Measurements from ENCODE around the gene NR2F1.

Gene NR2F1

DNA sequence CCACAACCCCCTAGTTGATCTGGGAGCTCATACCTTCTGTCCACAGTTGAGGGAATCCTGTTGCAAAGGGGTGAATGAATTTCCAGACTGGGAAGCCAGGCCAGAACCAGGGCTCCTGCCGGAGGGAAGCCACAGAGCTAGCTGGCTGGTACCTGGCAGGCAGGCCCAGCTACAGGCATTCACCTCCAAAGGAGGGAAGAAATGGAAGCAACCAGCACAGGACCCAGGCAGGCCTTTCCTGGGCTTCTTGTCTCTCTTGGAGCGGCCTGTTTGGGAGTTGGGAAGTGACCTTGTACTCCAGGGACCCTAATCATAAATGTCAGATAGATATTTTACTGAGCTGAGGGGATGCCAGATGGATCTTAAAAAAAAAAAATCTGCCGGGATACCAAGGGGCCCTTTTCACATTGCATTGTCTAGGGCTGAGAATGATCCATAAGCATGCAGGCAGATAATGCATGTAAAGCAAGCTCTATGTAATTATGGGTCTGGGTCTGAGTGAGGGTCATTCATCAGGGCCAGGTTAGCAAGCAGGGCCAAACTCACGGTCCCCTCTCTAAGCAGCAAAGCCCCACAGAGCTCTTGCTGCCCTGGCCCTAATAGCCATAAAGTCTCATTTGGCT is 8.4 kb downstream of the NR2F1 start:
- no peak for DNase-seq (ENCODE audit: low spot score)

DNA sequence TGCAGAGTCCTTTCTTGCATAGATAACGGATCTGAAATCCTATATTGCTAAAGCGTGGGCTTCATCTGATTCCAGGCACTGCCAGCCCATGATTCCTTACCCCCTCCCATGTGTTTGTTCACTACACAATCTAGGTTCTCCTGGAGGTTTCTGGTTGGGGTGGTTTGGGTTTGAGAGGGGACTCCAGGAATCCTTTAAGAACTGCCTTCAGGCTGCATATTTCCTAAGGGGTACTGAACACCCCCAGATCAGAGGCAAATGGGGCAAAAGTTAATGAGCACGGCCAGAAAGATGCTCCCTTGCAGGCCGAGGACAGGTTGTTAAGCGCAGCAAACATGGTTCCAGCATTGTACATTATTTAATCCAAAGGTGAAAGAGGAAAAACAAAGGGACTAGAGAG is 9.9 kb downstream of the NR2F1 start:
- no peak for DNase-seq (ENCODE audit: low spot score)

- DNase-seq (ENCODE audit: low spot score): no peak
Measured at GRCh38 chr5:93593476-93594131, 10.6 kb downstream of the NR2F1 start.

DNA sequence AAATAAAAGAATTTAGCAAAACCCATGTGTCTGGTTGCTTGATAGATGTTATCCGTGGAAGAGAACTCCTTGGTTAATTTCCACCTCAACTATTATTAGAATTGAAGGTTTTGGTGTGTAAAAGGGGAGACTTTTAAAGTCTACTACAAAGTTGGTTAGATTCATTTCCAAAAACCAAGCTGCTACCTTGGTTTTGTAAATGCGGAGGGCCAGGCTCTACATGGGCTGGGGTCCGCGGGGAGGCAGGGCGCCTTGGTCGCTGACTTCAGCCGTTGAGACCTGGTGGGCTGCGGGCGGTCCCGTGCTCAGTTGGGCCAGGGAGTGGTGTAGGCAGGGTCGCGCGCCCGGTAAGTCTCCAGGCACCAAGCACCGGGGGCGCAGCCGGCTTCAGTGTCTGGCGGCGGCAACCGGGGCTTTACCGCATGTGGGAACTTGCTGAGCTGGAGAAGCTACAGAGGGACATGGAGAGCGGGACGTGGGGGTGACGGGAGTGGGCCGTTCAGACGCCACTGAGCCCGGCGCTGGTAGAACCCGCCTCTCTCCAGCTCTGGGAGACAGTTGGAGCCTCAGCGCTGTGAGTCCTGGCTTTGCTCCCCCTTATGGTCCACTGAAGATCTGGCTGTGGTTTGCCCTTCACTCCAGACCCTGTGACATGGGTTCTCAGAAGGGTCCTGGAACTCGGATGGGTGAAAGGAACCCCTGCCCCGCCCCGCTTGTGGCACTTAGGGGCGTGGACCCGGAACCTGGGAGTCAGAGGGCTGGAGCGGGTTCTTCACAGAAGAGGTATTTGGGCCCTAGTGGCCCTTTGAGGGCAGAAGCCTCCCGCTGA is 11.8 kb downstream of the NR2F1 start:
- no peak for DNase-seq (ENCODE audit: low spot score)

DNA sequence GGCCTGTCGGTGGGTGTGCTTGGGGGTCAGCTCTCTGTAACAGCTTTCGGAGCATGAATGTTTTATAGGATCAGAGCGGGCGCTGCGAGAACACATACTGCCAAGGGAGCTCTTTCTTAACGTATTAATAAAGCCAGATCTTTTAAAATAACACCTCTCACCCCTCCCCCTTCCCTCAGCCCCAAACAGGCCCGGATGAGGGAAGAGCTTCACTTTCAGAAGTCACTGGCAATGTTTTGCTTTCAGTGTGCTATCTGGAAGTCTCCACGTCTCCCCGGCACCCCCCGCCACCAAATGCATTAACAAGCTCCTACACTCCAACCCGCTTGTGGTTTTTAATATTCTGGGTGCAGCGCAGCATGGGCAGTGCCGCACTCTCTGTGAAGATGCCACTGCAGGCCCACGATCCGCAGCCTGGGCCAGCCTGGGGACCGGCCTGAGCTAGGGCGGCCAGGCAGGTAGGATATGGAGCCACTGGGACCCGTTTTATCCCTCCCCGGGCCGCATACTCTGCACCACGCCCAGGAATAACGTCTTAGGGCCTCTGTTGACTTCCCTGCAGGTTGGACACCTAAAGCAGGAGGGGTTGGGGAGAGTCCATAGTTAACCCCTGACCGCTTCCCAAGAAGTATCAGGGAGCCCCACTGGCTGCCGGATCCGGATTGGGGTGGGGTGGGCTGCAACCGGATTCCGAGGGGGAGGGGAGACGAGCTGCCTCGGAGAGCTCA is 12.6 kb downstream of the NR2F1 start:
- no peak for DNase-seq (ENCODE audit: low spot score)

DNA sequence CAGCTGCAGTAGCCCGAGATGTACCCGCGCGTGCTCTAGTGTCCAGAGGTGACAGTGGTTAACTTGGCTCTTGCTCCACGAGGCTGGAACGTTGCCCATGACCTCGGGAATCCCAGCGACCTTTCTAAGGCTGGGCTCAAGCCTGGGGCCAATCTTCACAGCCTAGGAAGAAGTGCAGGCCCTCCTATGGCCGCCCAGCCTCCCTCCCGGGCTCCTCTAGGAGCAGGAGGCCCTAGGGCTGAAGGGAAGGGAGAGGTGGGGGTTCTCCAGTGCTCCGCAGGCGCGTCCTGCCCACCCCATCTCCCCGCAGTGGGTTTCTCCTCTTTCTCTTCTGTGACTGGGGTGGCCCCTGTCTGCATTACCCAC is 13.3 kb downstream of the NR2F1 start:
- DNase-seq (ENCODE audit: low spot score): no peak

GRCh38 chr5:93596676-93597490 is 13.9 kb downstream of the NR2F1 start:
- DNase-seq (ENCODE audit: low spot score): no peak

- no peak for DNase-seq (ENCODE audit: low spot score)
Measured at GRCh38 chr5:93598091-93599000, 15.3 kb downstream of the NR2F1 start.

- DNase-seq (ENCODE audit: low spot score): no peak
Measured at GRCh38 chr5:93599001-93599379, 16.0 kb downstream of the NR2F1 start.

- DNase-seq (ENCODE audit: low spot score): no peak
Measured at GRCh38 chr5:93599399-93600120, 16.5 kb downstream of the NR2F1 start.

- DNase-seq (ENCODE audit: low spot score): no peak
Measured at GRCh38 chr5:93600409-93601070, 17.5 kb downstream of the NR2F1 start.

GRCh38 chr5:93601071-93601801 is 18.2 kb downstream of the NR2F1 start:
- DNase-seq (ENCODE audit: low spot score): no peak

DNA sequence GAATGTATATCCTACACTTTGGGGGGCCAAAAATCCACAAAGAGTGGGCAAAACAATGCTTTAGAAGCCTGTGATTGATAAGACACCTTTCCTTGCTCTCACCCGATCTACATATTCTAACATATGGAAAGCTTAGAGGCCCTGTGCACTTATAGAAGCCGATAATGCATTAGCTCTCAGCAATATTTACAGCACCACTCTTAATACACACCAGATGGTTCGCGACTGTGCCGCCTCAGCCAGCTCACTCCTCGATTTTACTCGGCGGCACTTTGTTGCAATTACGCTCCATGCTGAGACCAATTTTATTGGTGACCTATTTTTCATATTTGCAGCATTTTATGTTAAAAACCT is 18.8 kb downstream of the NR2F1 start:
- no peak for DNase-seq (ENCODE audit: low spot score)

- no peak for DNase-seq (ENCODE audit: low spot score)
Measured at GRCh38 chr5:93602241-93603077, 19.4 kb downstream of the NR2F1 start.

- DNase-seq (ENCODE audit: low spot score): no peak
Measured at GRCh38 chr5:93603078-93603792, 20.2 kb downstream of the NR2F1 start.

DNA sequence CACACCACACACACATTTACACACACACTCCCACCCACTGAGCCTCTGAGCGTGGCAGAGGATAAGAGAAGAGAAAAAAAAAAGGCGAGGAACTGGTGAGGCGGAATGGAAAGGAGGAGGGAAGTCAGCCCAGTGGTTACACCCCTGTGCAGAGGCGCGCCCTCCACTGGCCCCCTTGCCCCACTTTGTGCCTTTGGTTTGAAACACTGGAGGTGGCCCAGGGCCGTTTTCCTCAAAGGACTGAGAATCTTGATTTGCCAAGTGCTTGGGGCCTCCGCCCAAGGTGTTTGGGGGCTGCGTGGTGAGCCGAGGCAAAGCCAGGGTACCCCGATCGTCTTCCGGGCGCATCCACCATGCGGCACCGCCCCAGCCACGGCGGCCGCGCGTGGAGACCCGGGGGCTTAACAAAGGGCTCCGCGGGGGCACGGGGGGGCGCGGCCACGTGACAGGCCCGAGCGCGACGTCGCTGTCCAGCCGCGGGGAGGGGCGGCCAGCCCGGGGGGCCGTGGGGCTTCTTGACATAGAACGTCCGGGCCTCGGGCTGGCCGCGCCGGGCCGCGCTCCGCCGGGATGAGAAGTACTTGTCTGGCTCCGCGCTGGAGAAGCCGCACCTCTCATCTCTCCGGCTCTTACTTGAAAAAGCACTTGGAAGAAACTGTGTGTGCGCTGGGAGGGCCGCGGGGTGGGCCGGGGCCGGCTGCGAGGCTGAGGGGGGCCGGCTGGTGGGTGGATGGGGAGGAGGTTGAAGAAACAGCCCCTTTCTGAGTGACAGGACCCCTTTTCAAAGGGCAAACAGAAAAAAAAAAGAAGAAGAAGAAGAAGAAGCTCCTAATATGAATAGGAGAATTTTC is 21.0 kb downstream of the NR2F1 start:
- no peak for DNase-seq (ENCODE audit: low spot score)
